Gastroesophageal sphincter (tissue), 4 donors: ENCODE measurements around the gene GNG8. TPM values are rescaled to one million over a fixed set of nuclear protein-coding genes. Genes with fewer than 3 reads are reported as not detected.
A peak's percentile ranks its signal among the peaks of the same experiment; 100 is the strongest.

Experiments used
- ATAC-seq: fragments of 150-250 bp; one replicate; pipeline ENCODE4 v1.9.1; 2016; ENCODE audit warnings: mild to moderate bottlenecking, moderate library complexity
- H3K27ac ChIP-seq, 4 donors: fragments of 200-600 bp; sonication (generic) in 3 of 4; 1 replicate in 3 of 4; 2 replicates in 1 of 4; pipeline ENCODE4 v1.5.1; 2016 to 2019
- H3K27me3 ChIP-seq: fragments of 200-600 bp; sonication (generic); one replicate; pipeline ENCODE4 v1.5.1; 2019
- H3K36me3 ChIP-seq, 2 donors: fragments of 200-600 bp; sonication (generic); one replicate each; pipeline ENCODE4 v1.5.1; 2019; ENCODE audit warnings: control low read depth in 1 of 2
- H3K4me1 ChIP-seq, 3 donors: fragments of 200-600 bp; sonication (generic); 1 replicate in 2 of 3; 2 replicates in 1 of 3; pipeline ENCODE4 v1.5.1; 2016 to 2019; ENCODE audit warnings: control low read depth in 2 of 3
- H3K4me3 ChIP-seq, 2 donors: fragments of 200-600 bp; sonication (generic); one replicate each; pipeline ENCODE4 v1.5.1; 2019; ENCODE audit warnings: mild to moderate bottlenecking in 1 of 2, moderate library complexity in 1 of 2
- H3K9me3 ChIP-seq, 3 donors: fragments of 200-600 bp; sonication (generic); one replicate each; pipeline ENCODE4 v1.5.1; 2017 to 2019; ENCODE audit warnings: control low read depth in 2 of 3
- EP300 ChIP-seq: sonication (generic); formaldehyde crosslinking; IDR thresholded peaks from one replicate; pipeline ENCODE4 v1.6.1; 2017; ENCODE audit warnings: antibody characterized with exemption, mild to moderate bottlenecking
- POLR2A ChIP-seq, 2 donors: fragments of 450-650 bp; IDR thresholded peaks; one replicate each; pipeline ENCODE4 v1.6.1; 2017; ENCODE audit warnings: antibody characterized with exemption in 2 of 2, mild to moderate bottlenecking in 2 of 2, moderate library complexity in 1 of 2
- POLR2AphosphoS5 ChIP-seq: sonication (generic); formaldehyde crosslinking; IDR thresholded peaks from one replicate; pipeline ENCODE4 v1.6.1; 2017; ENCODE audit warnings: antibody characterized with exemption
- WGBS, 2 donors: methylation state at CpG; one replicate each; pipeline ENCODE4 v1.1.5; 2018; ENCODE audit warnings: low coverage in 1 of 2; 5-methylcytosine and 5-hydroxymethylcytosine counted together
- total RNA-seq, 4 donors: library from RNA; depleted of rRNA; stranded (reverse); fragments of >200 nt; gene quantifications; one replicate each; pipeline ENCODE4 v1.1.0, GENCODE V29; 2016
- TF ChIP-seq, protein P1 (sequence below), 4 experiments: fragments of 200-600 bp in 2 of 4; fragments of 450-650 bp in 2 of 4; sonication (generic) in 1 of 4; IDR thresholded peaks; one replicate each; pipeline ENCODE4 v1.5.1; 2017 to 2019; ENCODE audit warnings: antibody characterized with exemption in 4 of 4, mild to moderate bottlenecking in 2 of 4, moderate library complexity in 2 of 4

GNG8 gene
- total RNA-seq, 4 donors from 2014 or later: not detected

DNA sequence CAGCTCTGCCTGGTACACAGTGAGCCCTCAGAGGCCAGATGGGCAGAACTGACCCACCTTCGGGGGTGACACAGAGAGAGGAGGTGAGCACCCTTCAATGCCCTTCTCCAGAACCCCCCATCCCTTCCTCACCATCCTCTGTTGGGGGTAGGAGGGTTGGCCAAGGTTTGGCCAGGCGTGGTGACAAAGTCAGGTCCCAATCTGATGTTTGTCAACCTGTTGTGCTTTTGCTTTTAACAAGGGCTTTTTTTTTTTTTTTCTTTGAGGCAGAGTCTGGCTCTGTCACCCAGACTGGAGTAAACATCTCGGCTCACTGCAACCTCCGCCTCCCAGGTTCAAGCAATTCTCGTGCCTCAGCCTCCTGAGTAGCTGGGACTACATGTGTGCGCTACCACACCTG is 18.4 kb downstream of the GNG8 start:
- WGBS, 2 donors: 79 to 93% methylated on average over 4 to 6 of the region's 6 CpGs

DNA sequence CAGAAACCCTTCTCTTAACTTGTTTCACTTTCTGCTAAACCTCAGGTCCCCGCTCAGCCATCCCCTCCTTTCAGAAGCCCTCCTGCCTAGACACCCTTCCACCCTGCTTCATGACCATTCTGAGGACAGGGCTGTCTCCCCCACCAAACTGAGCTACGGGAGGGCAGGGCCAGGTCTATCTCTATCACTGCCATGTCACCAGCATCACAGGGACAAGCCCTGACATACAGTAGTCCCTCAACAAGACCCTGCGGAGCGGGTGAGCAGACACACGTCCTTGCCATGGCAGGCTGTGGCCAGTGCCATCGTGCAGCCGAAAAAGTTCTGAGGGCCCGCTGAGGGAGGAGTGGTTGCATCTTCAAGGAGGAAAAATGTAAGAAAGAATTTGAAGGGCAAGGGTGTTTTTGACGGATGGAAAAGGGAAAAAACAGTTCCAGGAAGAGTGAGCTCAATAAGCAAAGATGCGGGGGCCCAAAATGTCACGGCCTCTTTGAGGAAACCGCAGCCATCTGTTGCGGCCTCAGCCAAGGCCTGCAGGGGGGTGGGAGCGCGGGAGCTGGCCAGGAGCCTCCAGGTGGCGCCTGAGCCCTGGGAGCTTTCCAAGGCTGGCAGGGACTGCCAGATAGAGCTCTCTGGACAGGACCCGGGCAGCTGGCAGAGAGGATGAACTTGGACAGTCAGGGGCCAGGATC is 19.2 kb downstream of the GNG8 start:
- TF ChIP-seq, protein P1, sequence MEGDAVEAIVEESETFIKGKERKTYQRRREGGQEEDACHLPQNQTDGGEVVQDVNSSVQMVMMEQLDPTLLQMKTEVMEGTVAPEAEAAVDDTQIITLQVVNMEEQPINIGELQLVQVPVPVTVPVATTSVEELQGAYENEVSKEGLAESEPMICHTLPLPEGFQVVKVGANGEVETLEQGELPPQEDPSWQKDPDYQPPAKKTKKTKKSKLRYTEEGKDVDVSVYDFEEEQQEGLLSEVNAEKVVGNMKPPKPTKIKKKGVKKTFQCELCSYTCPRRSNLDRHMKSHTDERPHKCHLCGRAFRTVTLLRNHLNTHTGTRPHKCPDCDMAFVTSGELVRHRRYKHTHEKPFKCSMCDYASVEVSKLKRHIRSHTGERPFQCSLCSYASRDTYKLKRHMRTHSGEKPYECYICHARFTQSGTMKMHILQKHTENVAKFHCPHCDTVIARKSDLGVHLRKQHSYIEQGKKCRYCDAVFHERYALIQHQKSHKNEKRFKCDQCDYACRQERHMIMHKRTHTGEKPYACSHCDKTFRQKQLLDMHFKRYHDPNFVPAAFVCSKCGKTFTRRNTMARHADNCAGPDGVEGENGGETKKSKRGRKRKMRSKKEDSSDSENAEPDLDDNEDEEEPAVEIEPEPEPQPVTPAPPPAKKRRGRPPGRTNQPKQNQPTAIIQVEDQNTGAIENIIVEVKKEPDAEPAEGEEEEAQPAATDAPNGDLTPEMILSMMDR (IDR thresholded peaks at IDR 0.05): peak in 3 of 4 experiments; percentile 34 to 61 (median 50)
- no peak for TF ChIP-seq POLR2A (IDR thresholded peaks at IDR 0.05)
- TF ChIP-seq EP300: no peak
- TF ChIP-seq POLR2AphosphoS5: peak; percentile 86
- Histone ChIP-seq H3K4me3 (no peak overlapping the region), H3K36me3 (no peaks in the 10 kb centered on the region), H3K27ac (peak overlapping the region in 3 of 4 donors; percentile 11 to 35 (median 26)), H3K9me3 (no peaks in the 10 kb centered on the region), H3K4me1 (peaks cover 3 to 68% (median 37%) of the 10 kb centered on the region in 3 donors), H3K27me3 (no peaks in the 10 kb centered on the region)
- WGBS, 2 donors: 17 to 37% methylated on average over 10 to 13 of the region's 17 CpGs
- no peak for ATAC-seq

More for the DNA sequence above, 18.4 kb downstream of the GNG8 start:
- TF ChIP-seq, protein P1 (IDR thresholded peaks at IDR 0.05): no peak
- TF ChIP-seq POLR2A (IDR thresholded peaks at IDR 0.05): no peak
- no peak for TF ChIP-seq EP300
- no peak for TF ChIP-seq POLR2AphosphoS5
- no peak overlapping the region for H3K4me3 ChIP-seq
- no peaks in the 10 kb centered on the region for H3K36me3 ChIP-seq
- peak overlapping the region in 3 of 4 donors; percentile 11 to 35 (median 26) for H3K27ac ChIP-seq
- H3K9me3 ChIP-seq: no peaks in the 10 kb centered on the region
- H3K27me3 ChIP-seq: no peaks in the 10 kb centered on the region
- ATAC-seq: no peak
- H3K4me1 ChIP-seq: peaks cover 3 to 76% (median 41%) of the 10 kb centered on the region in 3 donors

DNA sequence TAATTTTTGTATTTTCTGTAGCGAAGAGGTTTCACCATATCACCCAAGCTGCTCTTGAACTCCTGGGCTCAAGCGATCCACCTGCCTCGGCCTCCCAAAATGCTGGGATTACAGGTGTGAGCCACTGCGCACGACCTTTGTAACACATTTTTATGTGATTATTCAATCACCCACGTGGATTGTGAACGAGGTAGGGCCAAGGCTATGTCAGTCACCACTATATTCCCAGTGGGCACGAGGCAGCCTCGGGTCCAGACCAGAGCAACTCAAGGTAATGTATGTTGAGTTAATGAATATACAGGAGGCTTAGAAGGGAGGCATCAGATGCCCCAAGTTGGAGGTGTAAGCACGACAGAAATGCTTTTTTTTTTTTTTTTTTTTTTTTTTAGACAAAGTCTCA is 20.0 kb downstream of the GNG8 start:
- H3K36me3 ChIP-seq: no peaks in the 10 kb centered on the region
- TF ChIP-seq POLR2A (IDR thresholded peaks at IDR 0.05) (no peak), EP300 (no peak), POLR2AphosphoS5 (no peak)
- TF ChIP-seq, protein P1 (IDR thresholded peaks at IDR 0.05): no peak
- no peaks in the 10 kb centered on the region for H3K27me3 ChIP-seq
- peaks cover 0 to 60% (median 29%) of the 10 kb centered on the region in 3 donors for H3K4me1 ChIP-seq
- no peak for ATAC-seq
- H3K27ac ChIP-seq: no peak overlapping the region
- no peaks in the 10 kb centered on the region for H3K9me3 ChIP-seq
- WGBS, 2 donors: 68 to 93% methylated on average over 3 to 4 of the region's 10 CpGs
- no peak overlapping the region for H3K4me3 ChIP-seq

DNA sequence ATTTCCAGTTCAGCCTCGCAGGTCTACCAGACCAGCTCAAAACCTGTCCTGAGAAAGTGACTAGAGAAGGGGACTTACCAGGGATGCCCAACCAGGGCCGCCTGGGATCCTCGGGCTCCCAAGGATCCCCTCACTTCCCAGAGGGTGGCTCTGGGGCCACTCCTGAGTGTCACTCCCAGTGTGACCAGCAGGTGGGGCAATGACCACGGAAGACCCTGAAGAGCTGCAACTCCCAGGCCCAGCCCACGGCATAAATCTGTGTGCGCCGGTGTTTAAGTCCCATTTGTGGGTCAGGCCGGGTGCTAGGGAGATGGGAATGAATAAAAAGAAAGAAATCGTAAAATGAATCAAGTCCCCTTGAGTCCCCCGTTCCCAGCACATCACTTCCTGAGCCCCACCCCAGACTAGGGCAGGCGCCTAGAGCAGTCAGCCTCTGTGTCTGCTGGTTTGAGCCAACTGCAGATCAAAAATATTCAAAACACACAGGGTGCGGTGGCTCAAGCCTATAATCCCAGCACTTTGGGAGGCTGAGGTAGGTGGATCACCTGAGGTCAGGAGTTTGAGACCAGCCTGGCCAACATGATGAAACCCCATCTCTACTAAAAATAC is 21.8 kb downstream of the GNG8 start:
- Histone ChIP-seq H3K36me3 (peaks cover 0 to 13% of the 10 kb centered on the region in 2 donors), H3K27ac (peak overlapping the region in 2 of 4 donors; percentile 11 to 46), H3K4me3 (no peak overlapping the region), H3K9me3 (no peaks in the 10 kb centered on the region), H3K4me1 (peaks cover 0 to 42% (median 16%) of the 10 kb centered on the region in 3 donors), H3K27me3 (no peaks in the 10 kb centered on the region)
- no peak for TF ChIP-seq POLR2AphosphoS5
- TF ChIP-seq, protein P1 (IDR thresholded peaks at IDR 0.05): peak in 3 of 4 experiments; percentile 94 to 95 (median 94)
- 10 to 12% methylated on average over 4 of the region's 12 CpGs for WGBS, 2 donors
- peak; percentile 88 for ATAC-seq
